Glomerular visceral epithelial cell (primary cell): ENCODE data around the gene NUAK1.
A peak's percentile ranks its signal among the peaks of the same experiment; 100 is the strongest.

Experiments
- DNase-seq: peaks from one replicate; pipeline ENCODE4 v3.0.0-alpha.2; 2016; ENCODE audit errors: extremely low spot score

NUAK1 gene

GRCh38 chr12:106063826-106064720, 74.7 kb downstream of the NUAK1 start:
- no peak for DNase-seq

GRCh38 chr12:106062693-106063092, 76.1 kb downstream of the NUAK1 start:
- no peak for DNase-seq

- DNase-seq: no peak
Measured at GRCh38 chr12:106058256-106059182, 80.2 kb downstream of the NUAK1 start.

- no peak for DNase-seq
Measured at GRCh38 chr12:106054049-106054448, 84.7 kb downstream of the NUAK1 start.

GRCh38 chr12:106051853-106052531, 86.8 kb downstream of the NUAK1 start:
- no peak for DNase-seq

- DNase-seq: no peak
Measured at GRCh38 chr12:106049546-106049945, 89.2 kb downstream of the NUAK1 start.

GRCh38 chr12:106049105-106049504, 89.6 kb downstream of the NUAK1 start:
- DNase-seq: no peak

GRCh38 chr12:106048676-106049075, 90.1 kb downstream of the NUAK1 start:
- DNase-seq: no peak

- DNase-seq: no peak
Measured at GRCh38 chr12:106048016-106048415, 90.7 kb downstream of the NUAK1 start.

GRCh38 chr12:106046947-106047346, 91.8 kb downstream of the NUAK1 start:
- no peak for DNase-seq

- DNase-seq: no peak
Measured at GRCh38 chr12:106046301-106046846, 92.4 kb downstream of the NUAK1 start.

- DNase-seq: no peak
Measured at GRCh38 chr12:106045251-106045674, 93.5 kb downstream of the NUAK1 start.

- DNase-seq: peak; percentile 86
Measured at GRCh38 chr12:106044773-106045172, 94.0 kb downstream of the NUAK1 start.

- DNase-seq: no peak
Measured at GRCh38 chr12:106042037-106042436, 96.7 kb downstream of the NUAK1 start.

- DNase-seq: no peak
Measured at GRCh38 chr12:106040521-106040920, 98.2 kb downstream of the NUAK1 start.

GRCh38 chr12:106039646-106040404, 98.9 kb downstream of the NUAK1 start:
- no peak for DNase-seq

GRCh38 chr12:106039242-106039641, 99.5 kb downstream of the NUAK1 start:
- DNase-seq: no peak

- DNase-seq: no peak
Measured at GRCh38 chr12:106037524-106038298, 101.0 kb downstream of the NUAK1 start.

GRCh38 chr12:106035421-106035820, 103.3 kb downstream of the NUAK1 start:
- no peak for DNase-seq

- no peak for DNase-seq
Measured at GRCh38 chr12:106034316-106034715, 104.4 kb downstream of the NUAK1 start.
